NCI-H748 (cell line): ENCODE results near the gene RTBDN.
A peak's percentile ranks its signal among the peaks of the same experiment; 100 is the strongest.
"Not testable (repeated sequence)": the region's sequence is repeated elsewhere in the genome, so short reads cannot be mapped to it uniquely, and the experiment has no call there.

Experiments
- DNase-seq: peaks from one replicate; lab custom pipeline; 2025; ENCODE audit not compliant: unreplicated experiment; lab: John Stamatoyannopoulos, UW

RTBDN gene

GRCh38 chr19:12858041-12858928 is 23.9 kb upstream of the RTBDN start:
- no peak for DNase-seq

GRCh38 chr19:12856653-12857052 is 22.3 kb upstream of the RTBDN start:
- no peak for DNase-seq

- DNase-seq, result peak; percentile 66
Observed at GRCh38 chr19:12847159-12848139, 13.1 kb upstream of the RTBDN start.

DNA sequence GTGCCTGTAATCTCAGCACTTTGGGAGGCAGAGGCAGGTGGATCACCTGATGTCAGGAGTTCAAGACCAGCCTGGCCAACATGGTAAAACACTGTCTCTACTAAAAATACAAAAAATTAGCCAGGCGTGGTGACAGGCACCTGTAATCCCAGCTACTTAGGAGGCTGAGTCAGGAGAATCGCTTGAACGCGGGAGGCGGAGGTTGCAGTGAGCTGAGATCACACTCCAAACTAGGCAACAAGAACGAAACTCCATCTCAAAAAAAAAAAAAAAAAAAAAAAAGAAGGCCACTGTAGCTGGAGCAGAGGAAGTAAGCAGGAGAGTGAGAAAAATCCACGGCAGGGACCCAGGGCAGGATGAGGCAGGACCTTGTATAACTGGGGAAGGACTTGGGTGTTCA is 12.2 kb upstream of the RTBDN start:
- DNase-seq, result not testable (repeated sequence)

DNA sequence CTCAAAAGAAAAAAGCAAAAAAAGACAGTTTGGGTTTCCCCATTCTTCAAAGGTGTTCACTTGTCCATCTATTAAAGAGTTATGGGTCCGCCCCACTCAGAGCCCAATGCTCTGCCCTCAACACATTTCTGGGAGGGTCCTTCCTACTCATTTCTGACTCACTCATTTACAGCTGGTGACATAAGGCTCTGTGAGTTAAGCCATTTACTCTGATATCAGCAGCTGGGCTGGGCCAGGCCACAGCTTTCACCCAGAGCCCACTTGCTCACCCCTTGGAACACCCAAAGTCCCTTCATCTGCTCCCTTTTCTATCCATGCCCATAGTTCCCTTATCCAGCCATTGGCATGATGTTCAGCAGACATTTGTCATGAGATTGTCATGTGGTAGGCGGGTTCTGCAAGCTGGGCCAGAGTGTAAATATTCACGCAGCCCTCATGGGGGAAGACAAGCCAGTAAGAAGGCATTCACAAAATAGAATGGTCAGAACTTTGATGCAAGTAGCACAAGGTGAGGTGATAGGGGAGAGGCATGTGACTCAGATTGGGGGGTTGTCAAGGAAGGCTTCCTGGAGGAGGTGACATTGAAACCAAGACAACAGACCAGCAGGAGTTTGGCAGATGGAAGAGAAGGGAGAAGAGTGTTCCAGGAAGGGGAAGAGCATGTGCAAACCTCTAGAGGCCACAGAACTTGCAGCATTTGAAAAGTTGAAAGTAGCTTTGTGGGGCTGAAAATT is 9.8 kb upstream of the RTBDN start:
- no peak for DNase-seq

DNA sequence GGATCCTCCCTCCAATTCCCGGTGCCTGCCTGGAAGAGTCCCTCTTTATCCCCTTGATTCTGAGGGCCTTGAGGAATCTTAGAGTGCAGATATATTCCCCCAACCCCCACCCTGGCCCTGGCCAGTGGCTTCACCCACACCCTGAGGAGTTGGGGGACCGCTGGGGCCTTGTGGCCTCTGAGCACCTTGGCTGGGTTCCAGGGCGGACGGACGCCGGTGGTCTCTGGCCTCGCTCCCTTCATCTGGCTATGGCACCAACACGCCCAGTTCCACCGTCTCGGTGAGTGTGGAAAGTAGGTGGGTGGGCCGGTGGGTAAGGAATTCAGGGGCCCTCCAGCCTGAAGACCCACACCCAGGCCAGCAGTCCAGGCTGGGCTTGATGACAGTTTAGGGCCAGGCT is 8.9 kb upstream of the RTBDN start:
- DNase-seq, result no peak

- DNase-seq, result no peak
Observed at GRCh38 chr19:12842511-12842910, 8.1 kb upstream of the RTBDN start.

DNA sequence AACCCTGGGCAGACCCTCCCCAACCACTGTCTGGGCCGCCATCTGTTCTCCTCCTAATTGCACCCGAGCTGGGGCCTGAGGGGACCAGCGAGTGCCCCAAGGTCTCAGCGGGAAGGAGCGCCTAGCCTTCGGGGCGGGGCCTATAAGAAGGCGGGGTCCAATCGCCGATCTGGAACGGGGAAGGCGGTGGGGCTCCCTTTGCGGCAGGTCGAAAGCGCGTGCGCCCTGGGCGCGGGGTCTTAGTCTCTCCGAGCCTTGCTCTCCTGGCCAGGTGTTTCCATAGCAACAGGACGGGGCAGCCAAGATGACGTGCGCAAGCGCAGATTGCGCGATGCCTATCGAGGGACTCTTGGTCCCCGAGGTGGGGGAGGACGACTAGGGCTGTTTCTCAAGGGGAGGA is 6.7 kb upstream of the RTBDN start:
- no peak for DNase-seq

DNA sequence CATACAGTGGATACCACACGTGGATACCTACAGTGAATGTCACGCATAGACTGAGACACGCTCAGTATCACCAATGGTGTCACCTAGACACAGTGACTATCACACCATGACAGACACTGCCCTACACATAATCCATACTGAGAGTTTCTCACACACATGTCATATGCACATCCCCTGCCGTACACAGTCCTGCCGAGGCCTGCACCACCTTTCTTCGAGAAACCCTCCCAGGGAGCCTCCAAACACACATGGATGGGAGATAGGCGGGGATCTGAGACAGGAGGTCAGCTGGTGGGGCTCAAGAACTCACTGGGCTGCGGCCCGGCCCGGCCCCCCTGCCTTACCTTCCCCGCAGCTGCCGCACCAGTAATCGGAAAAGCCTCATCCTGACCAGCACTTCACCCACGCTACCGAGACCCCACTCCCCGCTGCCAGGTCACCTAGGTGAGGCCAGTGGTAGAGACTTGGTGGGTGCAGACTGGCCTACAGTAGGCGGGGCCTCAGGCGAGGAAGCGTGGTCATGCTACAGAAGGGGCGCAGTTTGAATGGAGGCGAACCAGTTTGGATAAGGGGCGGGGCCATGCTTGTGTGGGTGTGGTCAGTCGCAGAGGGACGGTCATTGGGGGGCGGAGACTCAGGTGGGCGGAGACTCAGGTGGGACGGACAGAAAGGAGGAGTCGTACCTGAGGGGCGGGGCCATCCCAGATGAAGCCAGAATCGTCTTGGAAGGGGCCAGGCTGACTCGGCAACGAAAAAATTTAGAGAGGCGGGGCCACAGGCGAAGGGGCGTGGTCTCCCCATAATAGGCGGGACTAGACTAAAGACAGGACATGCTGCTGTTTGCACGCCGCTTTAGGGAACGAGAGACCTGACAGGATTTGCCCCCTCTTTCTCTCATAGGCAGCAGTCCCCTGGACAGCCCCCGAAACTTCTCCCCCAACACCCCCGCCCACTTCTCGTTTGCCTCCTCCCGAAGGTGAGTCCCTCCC is 6.0 kb upstream of the RTBDN start:
- DNase-seq, result peak; percentile 54

GRCh38 chr19:12838886-12839756 is 4.7 kb upstream of the RTBDN start:
- DNase-seq, result peak; percentile 41

- peak; percentile 66 for DNase-seq
Observed at GRCh38 chr19:12838182-12838885, 4.0 kb upstream of the RTBDN start, which contains the start of gene MAST1. MAST1 (plus strand) TSS chr19:12838515; CDS start chr19:12838573, 58 bp downstream.

- no peak for DNase-seq
Observed at GRCh38 chr19:12837225-12837624, 2.8 kb upstream of the RTBDN start.

GRCh38 chr19:12836529-12836863 is 2.1 kb upstream of the RTBDN start:
- no peak for DNase-seq

- peak; percentile 72 for DNase-seq
Observed at GRCh38 chr19:12834976-12835757, 788 bp upstream of the RTBDN start.

DNA sequence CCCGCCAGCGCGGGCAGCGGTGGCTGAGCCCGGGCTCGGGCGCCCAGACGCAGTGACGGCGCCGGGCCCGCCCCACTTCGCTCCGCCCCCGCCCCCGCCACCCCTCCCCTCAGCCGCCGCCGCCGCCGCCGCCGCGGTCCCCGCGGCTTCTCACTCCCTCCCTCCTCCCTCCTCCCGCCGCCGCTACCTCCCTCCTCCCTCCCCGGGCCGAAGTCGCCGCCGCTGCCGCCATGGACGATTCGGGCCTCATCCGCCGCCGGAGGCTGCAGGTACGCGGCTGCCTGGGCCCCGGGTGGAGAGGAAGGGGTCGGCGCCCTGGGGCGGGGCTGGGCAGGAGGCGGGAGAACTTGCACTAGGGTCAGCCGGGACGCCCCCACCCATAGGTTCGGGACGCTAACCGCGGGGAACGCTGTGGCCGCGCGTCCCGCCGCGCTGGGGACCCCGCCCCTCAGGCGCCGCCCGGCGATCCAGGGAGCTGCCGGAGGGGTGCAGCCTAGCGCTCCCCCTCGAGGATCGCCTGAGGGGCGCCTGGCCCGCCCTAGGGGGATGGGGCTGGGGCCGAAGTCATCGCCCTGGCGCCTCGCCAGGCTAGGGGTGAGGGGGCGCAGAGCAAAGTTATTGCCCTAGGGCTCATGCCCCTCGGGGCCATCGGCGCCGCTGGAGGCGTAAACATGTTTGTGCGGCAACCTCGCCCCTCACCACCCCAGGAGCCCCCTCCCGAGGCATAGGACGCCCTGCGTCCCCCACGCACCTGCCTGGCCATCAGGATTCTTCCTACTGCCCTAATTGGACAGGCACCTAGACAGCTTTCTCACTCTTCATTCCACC is 427 bp downstream of the RTBDN start:
- peak; percentile 69 for DNase-seq

DNA sequence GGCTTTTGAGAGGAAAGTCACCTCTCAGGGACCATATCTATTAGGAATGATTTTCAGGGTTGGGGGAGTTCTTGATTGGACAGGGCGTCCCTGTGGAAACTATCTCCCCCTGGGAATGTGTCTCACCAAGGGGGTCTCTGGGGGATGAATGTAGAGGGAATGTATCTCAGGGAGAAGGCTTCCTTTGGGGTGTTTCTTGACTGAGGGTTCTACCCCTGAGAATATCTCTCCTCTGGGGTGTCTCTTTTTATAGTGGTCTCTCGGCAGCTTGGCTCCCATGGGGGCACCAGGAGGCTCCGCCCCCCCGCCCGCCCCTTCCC is 1.0 kb downstream of the RTBDN start:
- DNase-seq, result no peak

DNA sequence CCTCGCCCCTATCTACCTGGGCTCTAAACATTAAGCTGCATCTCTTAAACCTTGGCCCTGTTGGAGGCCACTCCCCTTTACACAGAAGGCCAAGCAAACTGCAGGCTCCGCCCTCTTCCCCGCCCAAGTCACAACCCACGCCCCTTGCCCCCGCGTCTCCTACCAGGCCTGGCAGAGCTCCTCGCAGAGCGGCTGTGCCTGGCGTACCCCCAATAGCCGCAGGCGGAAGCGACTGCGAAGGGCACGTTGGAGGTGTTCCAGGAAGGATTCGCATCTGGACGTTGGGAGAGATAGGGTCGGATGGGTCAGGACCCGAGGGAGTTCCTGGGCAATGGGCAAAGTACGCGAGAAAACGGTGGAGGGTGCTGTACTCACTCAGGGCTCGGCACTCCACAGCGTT is 5.9 kb downstream of the RTBDN start:
- DNase-seq, result peak; percentile 59
